ENCODE data around the gene PLOD1.

DNA sequence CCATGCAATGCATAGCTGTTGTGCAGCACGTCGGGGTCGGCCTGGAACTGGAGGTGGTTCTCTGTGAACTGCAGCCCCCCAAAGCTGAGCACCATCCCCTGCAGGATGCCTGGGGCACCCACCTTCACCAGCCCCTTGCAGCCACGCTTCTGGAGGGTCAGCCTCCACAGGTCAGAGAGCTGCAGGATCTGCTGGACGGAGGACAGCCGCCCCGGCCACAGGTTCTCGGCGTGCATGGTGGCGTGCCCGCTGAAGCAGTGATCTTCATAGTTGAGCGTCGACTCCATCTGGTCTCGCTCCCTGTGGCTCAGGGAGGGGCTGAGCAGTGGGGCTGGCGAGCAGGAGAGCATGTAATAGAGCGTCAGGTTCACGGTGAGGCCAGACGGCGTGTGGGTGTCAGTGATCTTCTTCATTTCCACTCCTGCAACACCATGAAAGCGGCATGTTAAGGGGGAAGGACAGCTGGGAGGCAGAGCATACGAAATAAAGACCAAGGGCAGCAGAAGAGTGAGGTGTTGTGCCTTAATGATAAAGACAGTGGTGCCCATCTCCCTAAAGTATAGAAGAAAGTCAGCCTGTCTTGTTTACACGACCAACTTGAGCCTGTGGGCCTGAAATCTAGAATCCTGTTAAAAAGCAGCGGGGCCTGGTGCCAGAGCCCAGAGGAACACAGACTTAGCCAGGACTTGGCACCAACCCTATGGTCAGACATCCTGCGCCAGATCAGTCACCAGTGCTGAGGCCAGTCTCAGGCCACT, 11.3 kb upstream of the PLOD1 start:
- TF ChIP-seq CTCF (IDR thresholded peaks at IDR 0.05) (no peak), ZBTB43 (CRISPR knock-in tag; IDR thresholded peaks at IDR 0.05) (no peak), USF2 (CRISPR knock-in tag; IDR thresholded peaks at IDR 0.05) (no peak), ETV6 (CRISPR knock-in tag; IDR thresholded peaks at IDR 0.05) (no peak), FOXJ3 (CRISPR knock-in tag; IDR thresholded peaks at IDR 0.05; ENCODE audit: borderline replicate concordance) (no peak), TCF7 (CRISPR knock-in tag; IDR thresholded peaks at IDR 0.05; ENCODE audit: low read depth) (no peak), SMAD3 (CRISPR knock-in tag; IDR thresholded peaks at IDR 0.05; ENCODE audit: borderline replicate concordance) (no peak)
- TF ChIP-seq, protein P1, sequence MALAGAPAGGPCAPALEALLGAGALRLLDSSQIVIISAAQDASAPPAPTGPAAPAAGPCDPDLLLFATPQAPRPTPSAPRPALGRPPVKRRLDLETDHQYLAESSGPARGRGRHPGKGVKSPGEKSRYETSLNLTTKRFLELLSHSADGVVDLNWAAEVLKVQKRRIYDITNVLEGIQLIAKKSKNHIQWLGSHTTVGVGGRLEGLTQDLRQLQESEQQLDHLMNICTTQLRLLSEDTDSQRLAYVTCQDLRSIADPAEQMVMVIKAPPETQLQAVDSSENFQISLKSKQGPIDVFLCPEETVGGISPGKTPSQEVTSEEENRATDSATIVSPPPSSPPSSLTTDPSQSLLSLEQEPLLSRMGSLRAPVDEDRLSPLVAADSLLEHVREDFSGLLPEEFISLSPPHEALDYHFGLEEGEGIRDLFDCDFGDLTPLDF (CRISPR knock-in tag; IDR thresholded peaks at IDR 0.05), result no peak

All from WTC11 (cell line).